ENCODE results near the gene TNPO2.

DNA sequence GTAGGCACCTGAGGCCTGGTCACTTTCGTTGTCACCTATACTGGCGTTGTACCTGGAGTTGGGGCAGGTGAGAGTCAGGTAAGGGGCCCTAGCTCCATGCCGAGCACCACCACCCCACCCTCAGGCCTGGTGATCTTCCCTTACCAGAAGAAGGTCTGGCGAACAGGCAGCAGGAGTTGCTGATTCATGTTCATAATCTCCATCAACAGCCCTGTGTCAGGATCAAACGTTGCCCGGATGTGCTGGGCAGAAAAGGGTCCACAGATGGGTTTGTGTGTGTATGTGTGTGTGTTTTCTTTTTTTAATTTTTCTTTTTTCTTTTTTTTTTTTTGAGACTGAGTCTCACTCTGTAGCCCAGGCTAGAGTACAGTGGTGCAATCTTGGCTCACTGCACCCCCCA lies 71.5 kb downstream of the TNPO2 start:
- TF ChIP-seq POLR2A (IDR thresholded peaks at IDR 0.05) (no peak), CTCF (IDR thresholded peaks at IDR 0.05) (no peak)
